ENCODE measurements around the gene DAD1.
A peak's percentile ranks its signal among the peaks of the same experiment; 100 is the strongest.
"Not testable (repeated sequence)": the region's sequence is repeated elsewhere in the genome, so short reads cannot be mapped to it uniquely, and the experiment has no call there.

DAD1 gene

DNA sequence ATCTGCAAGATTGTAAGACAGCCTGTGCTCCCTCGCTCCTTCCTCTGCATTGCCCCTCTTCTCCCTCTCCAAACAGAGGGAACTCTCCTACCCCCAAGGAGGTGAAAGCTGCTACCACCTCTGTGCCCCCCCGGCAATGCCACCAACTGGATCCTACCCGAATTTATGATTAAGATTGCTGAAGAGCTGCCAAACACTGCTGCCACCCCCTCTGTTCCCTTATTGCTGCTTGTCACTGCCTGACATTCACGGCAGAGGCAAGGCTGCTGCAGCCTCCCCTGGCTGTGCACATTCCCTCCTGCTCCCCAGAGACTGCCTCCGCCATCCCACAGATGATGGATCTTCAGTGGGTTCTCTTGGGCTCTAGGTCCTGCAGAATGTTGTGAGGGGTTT is 37.4 kb downstream of the DAD1 start:
- DNase-seq, result no peak

DNA sequence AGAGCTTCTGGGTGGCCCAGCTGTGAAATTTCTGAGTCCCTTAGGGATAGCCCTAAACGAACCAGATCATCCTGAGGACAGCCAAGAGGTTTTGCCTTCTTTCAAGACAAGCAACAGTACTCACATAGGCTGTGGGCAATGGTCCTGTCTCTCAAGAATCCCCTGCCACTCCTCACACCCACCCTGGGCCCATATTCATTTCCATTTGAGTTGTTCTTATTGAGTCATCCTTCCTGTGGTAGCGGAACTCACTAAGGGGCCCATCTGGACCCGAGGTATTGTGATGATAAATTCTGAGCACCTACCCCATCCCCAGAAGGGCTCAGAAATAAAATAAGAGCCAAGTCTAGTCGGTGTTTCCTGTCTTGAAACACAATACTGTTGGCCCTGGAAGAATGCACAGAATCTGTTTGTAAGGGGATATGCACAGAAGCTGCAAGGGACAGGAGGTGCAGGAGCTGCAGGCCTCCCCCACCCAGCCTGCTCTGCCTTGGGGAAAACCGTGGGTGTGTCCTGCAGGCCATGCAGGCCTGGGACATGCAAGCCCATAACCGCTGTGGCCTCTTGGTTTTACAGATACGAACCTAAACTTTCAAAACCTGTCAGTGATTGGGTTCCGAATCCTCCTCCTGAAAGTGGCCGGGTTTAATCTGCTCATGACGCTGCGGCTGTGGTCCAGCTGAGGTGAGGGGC is 38.9 kb downstream of the DAD1 start:
- no peak for DNase-seq

DNA sequence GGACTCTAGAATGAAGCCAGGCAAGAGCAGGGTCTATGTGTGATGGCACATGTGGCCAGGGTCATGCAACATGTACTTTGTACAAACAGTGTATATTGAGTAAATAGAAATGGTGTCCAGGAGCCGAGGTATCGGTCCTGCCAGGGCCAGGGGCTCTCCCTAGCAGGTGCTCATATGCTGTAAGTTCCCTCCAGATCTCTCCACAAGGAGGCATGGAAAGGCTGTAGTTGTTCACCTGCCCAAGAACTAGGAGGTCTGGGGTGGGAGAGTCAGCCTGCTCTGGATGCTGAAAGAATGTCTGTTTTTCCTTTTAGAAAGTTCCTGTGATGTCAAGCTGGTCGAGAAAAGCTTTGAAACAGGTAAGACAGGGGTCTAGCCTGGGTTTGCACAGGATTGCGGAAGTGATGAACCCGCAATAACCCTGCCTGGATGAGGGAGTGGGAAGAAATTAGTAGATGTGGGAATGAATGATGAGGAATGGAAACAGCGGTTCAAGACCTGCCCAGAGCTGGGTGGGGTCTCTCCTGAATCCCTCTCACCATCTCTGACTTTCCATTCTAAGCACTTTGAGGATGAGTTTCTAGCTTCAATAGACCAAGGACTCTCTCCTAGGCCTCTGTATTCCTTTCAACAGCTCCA is 39.6 kb downstream of the DAD1 start:
- DNase-seq, result no peak

- no peak for DNase-seq
Measured at GRCh38 chr14:22547948-22548750, 40.9 kb downstream of the DAD1 start.

- DNase-seq, result no peak
Measured at GRCh38 chr14:22547313-22547947, 41.6 kb downstream of the DAD1 start.

GRCh38 chr14:22546722-22547071 is 42.3 kb downstream of the DAD1 start:
- DNase-seq, result no peak

DNA sequence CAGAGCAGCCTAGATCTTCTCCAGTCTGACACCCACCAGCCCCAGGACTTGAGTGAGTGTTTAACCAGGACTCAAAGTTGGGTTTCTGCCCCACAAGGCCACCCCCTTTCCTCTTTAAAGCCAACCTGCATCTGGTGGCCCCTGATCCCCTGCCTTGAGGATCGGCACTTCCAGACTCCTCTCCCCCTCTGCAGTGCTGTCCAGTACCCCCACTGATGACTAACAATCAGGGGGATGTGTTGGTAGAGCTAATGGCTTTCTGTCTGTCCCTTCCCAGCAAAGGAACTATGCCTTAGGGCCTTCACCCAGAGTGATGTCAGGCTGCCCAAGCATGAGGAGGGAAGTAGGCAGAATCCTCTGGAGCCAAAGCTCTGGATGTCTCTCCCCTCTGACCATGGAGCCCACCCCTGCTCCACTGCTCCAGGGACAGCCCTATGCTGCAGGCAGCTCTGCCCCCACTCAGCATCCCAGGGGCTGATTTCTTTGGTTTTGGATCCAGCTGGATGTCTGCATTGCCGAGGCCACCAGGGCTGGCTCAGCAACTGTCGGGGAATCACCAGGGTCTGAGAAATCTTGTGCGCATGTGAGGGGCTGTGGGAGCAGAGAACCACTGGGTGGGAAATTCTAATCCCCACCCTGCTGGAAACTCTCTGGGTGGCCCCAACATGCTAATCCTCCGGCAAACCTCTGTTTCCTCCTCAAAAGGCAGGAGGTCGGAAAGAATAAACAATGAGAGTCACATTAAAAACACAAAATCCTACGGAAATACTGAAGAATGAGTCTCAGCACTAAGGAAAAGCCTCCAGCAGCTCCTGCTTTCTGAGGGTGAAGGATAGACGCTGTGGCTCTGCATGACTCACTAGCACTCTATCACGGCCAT is 42.9 kb downstream of the DAD1 start:
- DNase-seq, result peak; percentile 68

GRCh38 chr14:22544881-22545420 is 44.1 kb downstream of the DAD1 start:
- no peak for DNase-seq

- DNase-seq, result no peak
Measured at GRCh38 chr14:22544406-22544805, 44.6 kb downstream of the DAD1 start.

DNA sequence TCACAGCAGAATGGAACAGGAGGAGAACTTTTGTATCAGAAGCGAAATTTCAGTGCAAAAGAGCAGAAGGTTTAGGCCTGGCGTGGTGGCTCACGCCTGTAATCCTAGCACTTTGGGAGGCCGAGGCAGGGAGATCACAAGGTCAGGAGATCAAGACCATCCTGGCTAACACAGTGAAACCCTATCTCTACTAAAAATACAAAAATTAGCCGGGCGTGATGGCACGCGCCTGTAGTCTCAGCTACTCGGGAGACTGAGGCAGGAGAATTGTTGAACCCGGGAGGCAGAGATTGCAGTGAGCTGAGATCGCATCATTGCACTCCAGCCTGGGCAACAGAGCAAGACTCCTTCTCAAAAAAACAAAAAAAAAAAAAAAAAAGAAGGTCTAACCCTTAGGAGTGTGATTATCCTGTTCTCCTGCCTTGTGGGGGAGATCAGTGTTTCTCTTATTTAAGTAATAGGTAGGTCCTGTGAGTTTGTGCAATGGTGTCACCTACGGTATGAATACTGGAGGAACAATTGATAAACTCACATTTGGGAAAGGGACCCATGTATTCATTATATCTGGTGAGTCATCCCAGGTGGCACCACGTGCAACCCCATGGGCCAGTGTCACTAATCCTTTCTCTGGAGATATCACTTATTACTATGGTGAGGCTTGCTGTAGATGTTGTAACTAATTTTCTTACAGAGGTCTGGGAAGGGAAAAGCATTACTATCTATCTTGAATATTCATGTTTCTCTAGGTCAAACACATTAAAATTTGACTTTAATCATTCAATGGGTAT is 45.3 kb downstream of the DAD1 start:
- DNase-seq, result not testable (repeated sequence)

DNA sequence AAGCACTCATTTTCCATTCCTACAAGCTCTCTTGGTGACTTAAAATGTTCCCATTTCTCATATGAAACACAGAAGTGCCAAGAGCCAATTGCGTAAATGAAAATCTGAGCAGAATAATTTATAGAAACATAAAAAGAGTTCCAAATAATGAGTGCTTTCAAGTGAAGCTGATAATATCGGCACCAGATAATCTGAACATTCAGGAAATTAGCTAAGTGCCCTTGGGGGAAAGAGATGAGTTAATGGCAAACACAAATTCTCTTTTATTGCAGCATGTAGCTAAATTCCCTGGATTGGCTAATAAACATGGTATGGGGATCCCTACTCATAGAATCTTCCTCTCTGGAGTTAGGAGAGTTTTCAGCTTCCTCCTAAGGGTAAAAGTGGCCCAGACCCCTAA is 46.7 kb downstream of the DAD1 start:
- no peak for DNase-seq

DNA sequence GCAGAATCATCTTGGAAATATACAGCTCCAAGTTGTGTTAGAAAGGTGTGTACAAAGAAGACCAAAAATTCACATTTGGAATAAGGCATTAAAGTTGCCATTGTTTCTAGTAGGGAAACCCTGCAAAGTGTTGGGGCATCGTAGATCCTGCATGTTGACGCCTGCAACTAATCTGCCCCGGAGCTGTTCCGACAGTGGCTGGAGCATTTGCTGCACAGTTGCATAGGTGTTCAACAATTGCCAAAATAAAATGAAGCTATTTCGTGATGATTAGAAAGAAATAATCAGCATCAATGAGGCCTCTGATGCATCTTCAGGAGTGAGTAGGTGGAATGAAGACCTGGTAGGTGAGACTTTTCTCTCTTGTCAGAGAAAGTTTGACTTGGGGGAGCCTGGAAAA is 47.3 kb downstream of the DAD1 start:
- no peak for DNase-seq

DNA sequence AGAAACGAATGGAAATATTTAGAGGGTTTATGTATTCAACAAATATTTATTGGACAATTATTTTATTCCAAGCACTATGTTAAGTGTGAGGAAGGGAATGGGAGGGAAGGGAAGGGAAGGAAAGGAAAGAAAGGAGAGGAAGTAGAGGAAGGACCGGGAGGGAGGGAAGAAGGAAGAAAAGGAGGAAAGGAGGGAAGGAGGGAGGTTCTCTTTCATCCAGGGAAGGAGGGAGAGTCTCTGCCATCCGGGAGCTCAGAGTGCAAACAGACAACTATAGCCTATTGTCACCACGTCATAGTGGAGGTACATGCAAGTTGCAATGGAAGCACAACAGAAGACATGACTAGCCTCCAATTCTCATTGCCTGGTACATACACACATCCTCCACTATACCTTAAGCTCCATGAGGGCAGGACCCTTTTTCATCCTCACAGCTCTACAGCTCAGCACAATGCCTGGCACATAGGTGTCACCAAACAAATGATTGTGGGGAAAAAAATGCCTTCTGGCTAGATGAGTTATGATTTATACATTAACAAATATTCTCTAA is 48.1 kb downstream of the DAD1 start:
- DNase-seq, result no peak

GRCh38 chr14:22540293-22540692 is 48.7 kb downstream of the DAD1 start:
- no peak for DNase-seq

DNA sequence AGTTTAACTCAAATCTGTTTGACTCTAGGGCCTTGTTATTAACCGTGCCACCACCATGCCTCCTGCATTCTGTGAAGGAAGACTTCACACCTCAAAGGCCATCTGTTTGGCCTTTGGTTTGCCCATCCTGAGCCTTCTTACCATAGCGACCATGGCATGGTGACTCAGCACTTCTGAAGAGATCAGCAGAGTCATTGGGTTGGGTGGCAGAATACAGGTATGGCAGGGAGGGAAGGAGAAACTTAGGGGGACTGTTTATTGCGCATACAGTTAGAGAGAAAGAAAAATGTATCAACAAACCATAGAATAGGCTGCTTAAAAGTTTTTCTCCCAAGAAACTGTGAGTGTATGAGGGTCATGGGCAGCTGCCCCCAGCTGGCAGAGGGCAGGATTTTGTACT is 49.2 kb downstream of the DAD1 start:
- DNase-seq, result no peak

DNA sequence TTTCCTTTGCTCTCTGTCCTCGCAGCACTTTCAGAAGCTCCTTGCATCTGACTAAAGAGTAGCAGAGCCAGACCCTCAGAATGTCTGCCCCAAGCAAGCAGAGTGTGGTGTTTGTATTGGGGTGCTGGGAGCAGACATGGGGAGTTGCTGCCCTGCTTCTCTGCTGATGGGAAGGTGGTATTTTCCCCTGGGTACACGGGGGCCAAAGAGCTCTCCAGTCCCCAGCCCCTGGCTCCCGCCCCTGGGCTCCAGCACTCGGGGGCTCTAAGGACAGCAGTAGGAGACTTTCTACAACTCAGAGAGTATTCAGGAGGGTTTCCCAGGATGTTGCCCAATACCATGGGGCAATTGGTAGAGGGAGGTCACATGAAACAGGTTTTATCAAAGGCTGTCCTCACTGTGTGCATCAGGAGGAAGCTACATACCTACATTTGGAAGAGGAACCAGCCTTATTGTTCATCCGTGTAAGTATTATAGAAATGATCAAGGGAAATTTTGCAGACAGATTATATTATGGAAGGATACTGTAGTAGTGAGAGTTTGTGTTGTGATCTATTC is 50.3 kb downstream of the DAD1 start:
- DNase-seq, result no peak

- DNase-seq, result no peak
Measured at GRCh38 chr14:22537436-22538310, 51.4 kb downstream of the DAD1 start.

- DNase-seq, result peak; percentile 96
Measured at GRCh38 chr14:22536853-22537338, 52.1 kb downstream of the DAD1 start.

GRCh38 chr14:22535916-22536315 is 53.1 kb downstream of the DAD1 start:
- DNase-seq, result no peak

DNA sequence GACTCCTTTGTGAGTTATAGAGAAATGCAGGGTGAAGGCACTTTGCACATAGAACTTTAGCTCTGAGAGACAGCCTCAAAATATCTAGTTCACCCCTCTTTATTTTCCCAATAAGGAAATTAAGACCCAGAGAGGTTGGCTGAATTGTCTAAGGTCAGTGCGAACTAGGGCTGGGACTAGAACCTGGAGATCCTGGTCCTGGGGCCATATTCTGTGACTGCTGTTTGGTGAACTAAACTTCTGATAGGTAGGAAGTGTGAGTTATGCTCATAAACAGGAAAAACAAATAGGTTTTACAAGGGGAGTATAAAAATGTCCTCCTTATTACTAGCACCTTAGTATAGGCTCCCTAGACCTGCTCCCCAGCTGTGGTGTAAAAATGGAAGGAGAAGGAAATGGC is 53.9 kb downstream of the DAD1 start:
- no peak for DNase-seq
